ENCODE measurements around the gene RPRD1B. TPM values are rescaled to one million over a fixed set of nuclear protein-coding genes. Genes with fewer than 3 reads are reported as not detected.
A peak's percentile ranks its signal among the peaks of the same experiment; 100 is the strongest.

Gene RPRD1B
- total RNA-seq, 1 experiment from 2014 or later, result 112 TPM

GRCh38 chr20:38093641-38094077 is 60.1 kb downstream of the RPRD1B start:
- CTCF ChIA-PET, result interaction anchor here (1.9 to 2.1 kb wide), 2 partner anchors 21 to 36 kb away, joined by 10 to 14 read pairs; no protein-coding TSS in a partner anchor
- Mint-ChIP-seq H3K4me3 (ENCODE audit: unreplicated experiment) (no peak overlapping the region), H3K27ac (ENCODE audit: unreplicated experiment) (no peak overlapping the region), H3K4me1 (ENCODE audit: low read depth, unreplicated experiment) (peaks cover 8% of the 10 kb centered on the region), H3K36me3 (ENCODE audit: insufficient read depth, unreplicated experiment) (peaks cover 46% of the 10 kb centered on the region), H3K27me3 (ENCODE audit: insufficient read depth, unreplicated experiment) (no peaks in the 10 kb centered on the region), H3K9me3 (ENCODE audit: unreplicated experiment) (no peaks in the 10 kb centered on the region)
- peaks cover 8% of the 10 kb centered on the region; the same call in 1 of the 2 replicates for H3K4me1 ChIP-seq
- H3K27me3 ChIP-seq (replicated peaks; ENCODE audit: control insufficient read depth, insufficient read depth, low read length), result no peaks in the 10 kb centered on the region
- no peak overlapping the region for H3K4me3 ChIP-seq (ENCODE audit: low read depth, low read length)
- POLR2A ChIA-PET, result interaction anchor here (1.0 kb wide), 1 partner anchor 29 kb away, joined by 3 read pairs; no protein-coding TSS in a partner anchor
- no peak for DNase-seq
- no TSS peak for BruUV-seq (replicated peaks)
- H3K9me3 ChIP-seq, result no peaks in the 10 kb centered on the region
- no peaks in the 10 kb centered on the region; the same call in 1 of the 2 replicates for H3K36me3 ChIP-seq (ENCODE audit: control insufficient read depth, insufficient read depth, low read length)
- intact Hi-C loops (cut with micrococcal nuclease; ENCODE audit: unreplicated experiment), result loop anchor here (1.0 kb wide), 1 partner anchor 30 kb away; no protein-coding TSS in a partner anchor
- TF ChIP-seq CTCF (IDR thresholded peaks at IDR 0.05; ENCODE audit: insufficient read depth in 1 of 2, low read depth in 1 of 2, low read length in 1 of 2, severe bottlenecking in 1 of 2, unreplicated experiment in 1 of 2), result no peak

- H3K36me3 ChIP-seq (ENCODE audit: control insufficient read depth, insufficient read depth, low read length), result no peaks in the 10 kb centered on the region; the same call in 1 of the 2 replicates
- CTCF ChIA-PET, result interaction anchor here (1.9 to 2.1 kb wide), 2 partner anchors 21 to 37 kb away, joined by 10 to 14 read pairs; no protein-coding TSS in a partner anchor
- Mint-ChIP-seq H3K27me3 (ENCODE audit: insufficient read depth, unreplicated experiment) (no peaks in the 10 kb centered on the region), H3K4me1 (ENCODE audit: low read depth, unreplicated experiment) (peaks cover 8% of the 10 kb centered on the region), H3K27ac (ENCODE audit: unreplicated experiment) (peak overlapping the region; percentile 20), H3K4me3 (ENCODE audit: unreplicated experiment) (no peak overlapping the region), H3K36me3 (ENCODE audit: insufficient read depth, unreplicated experiment) (peaks cover 39% of the 10 kb centered on the region), H3K9me3 (ENCODE audit: unreplicated experiment) (peaks cover 3% of the 10 kb centered on the region)
- H3K4me1 ChIP-seq, result peaks cover 8% of the 10 kb centered on the region; the same call in 1 of the 2 replicates
- no TSS peak for BruUV-seq (replicated peaks)
- intact Hi-C loops (cut with micrococcal nuclease; ENCODE audit: unreplicated experiment), result loop anchor here (1.0 kb wide), 1 partner anchor 29 kb away; no protein-coding TSS in a partner anchor
- POLR2A ChIA-PET, result no interaction called here
- H3K9me3 ChIP-seq, result no peaks in the 10 kb centered on the region
- H3K4me3 ChIP-seq (ENCODE audit: low read depth, low read length), result no peak overlapping the region
- H3K27me3 ChIP-seq (replicated peaks; ENCODE audit: control insufficient read depth, insufficient read depth, low read length), result no peaks in the 10 kb centered on the region
- TF ChIP-seq CTCF (IDR thresholded peaks at IDR 0.05; ENCODE audit: insufficient read depth in 1 of 2, low read depth in 1 of 2, low read length in 1 of 2, severe bottlenecking in 1 of 2, unreplicated experiment in 1 of 2), result no peak
- no peak for DNase-seq
Measured at GRCh38 chr20:38094373-38094891, 60.9 kb downstream of the RPRD1B start.

GRCh38 chr20:38095017-38095686 is 61.6 kb downstream of the RPRD1B start:
- H3K4me1 Mint-ChIP-seq (ENCODE audit: low read depth, unreplicated experiment), result peaks cover 8% of the 10 kb centered on the region
- POLR2A ChIA-PET, result no interaction called here

More at GRCh38 chr20:38095017-38095686, 61.6 kb downstream of the RPRD1B start:
- Histone ChIP-seq H3K4me3 (ENCODE audit: low read depth, low read length) (no peak overlapping the region), H3K36me3 (ENCODE audit: control insufficient read depth, insufficient read depth, low read length) (no peaks in the 10 kb centered on the region), H3K27me3 (replicated peaks; ENCODE audit: control insufficient read depth, insufficient read depth, low read length) (no peaks in the 10 kb centered on the region), H3K9me3 (0 out of 2 replicates have a peak, but pooled peaks cover 3% of the 10 kb centered on the region), H3K4me1 (peaks cover 8% of the 10 kb centered on the region; the same call in 1 of the 2 replicates)
- CTCF ChIA-PET, result no interaction called here
- Mint-ChIP-seq H3K27me3 (ENCODE audit: insufficient read depth, unreplicated experiment) (no peaks in the 10 kb centered on the region), H3K27ac (ENCODE audit: unreplicated experiment) (peak overlapping the region; percentile 20), H3K9me3 (ENCODE audit: unreplicated experiment) (peaks cover 11% of the 10 kb centered on the region), H3K4me3 (ENCODE audit: unreplicated experiment) (no peak overlapping the region), H3K36me3 (ENCODE audit: insufficient read depth, unreplicated experiment) (peaks cover 32% of the 10 kb centered on the region)
- DNase-seq, result no peak
- no peak for TF ChIP-seq CTCF (IDR thresholded peaks at IDR 0.05; ENCODE audit: insufficient read depth in 1 of 2, low read depth in 1 of 2, low read length in 1 of 2, severe bottlenecking in 1 of 2, unreplicated experiment in 1 of 2)
- intact Hi-C loops (cut with micrococcal nuclease; ENCODE audit: unreplicated experiment), result no loop called here
- no TSS peak for BruUV-seq (replicated peaks)
